ENCODE measurements around the gene ABCA9.

- TF ChIP-seq, protein P1, sequence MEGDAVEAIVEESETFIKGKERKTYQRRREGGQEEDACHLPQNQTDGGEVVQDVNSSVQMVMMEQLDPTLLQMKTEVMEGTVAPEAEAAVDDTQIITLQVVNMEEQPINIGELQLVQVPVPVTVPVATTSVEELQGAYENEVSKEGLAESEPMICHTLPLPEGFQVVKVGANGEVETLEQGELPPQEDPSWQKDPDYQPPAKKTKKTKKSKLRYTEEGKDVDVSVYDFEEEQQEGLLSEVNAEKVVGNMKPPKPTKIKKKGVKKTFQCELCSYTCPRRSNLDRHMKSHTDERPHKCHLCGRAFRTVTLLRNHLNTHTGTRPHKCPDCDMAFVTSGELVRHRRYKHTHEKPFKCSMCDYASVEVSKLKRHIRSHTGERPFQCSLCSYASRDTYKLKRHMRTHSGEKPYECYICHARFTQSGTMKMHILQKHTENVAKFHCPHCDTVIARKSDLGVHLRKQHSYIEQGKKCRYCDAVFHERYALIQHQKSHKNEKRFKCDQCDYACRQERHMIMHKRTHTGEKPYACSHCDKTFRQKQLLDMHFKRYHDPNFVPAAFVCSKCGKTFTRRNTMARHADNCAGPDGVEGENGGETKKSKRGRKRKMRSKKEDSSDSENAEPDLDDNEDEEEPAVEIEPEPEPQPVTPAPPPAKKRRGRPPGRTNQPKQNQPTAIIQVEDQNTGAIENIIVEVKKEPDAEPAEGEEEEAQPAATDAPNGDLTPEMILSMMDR (conservative IDR thresholded peaks at IDR 0.05; ENCODE audit: low read depth, low read length) = no peak
- TF ChIP-seq EZH2 (IDR thresholded peaks at IDR 0.05; ENCODE audit: low read length, unreplicated experiment) = no peak
These were observed 45.1 kb downstream of the ABCA9 start for GRCh38 chr17:69015631-69016030.

Data from PC-3 (cell line).